NCI-H524 (cell line): ENCODE measurements around the gene MUC21.
A peak's percentile ranks its signal among the peaks of the same experiment; 100 is the strongest.
"Not testable (repeated sequence)": the region's sequence is repeated elsewhere in the genome, so short reads cannot be mapped to it uniquely, and the experiment has no call there.

Source experiments
- DNase-seq, 2 experiments: peaks; one replicate each; lab custom pipeline; 2025; lab: John Stamatoyannopoulos, UW

The MUC21 gene

GRCh38 chr6:30969171-30969570 is 14.3 kb upstream of the MUC21 start:
- not testable (repeated sequence) for DNase-seq

- DNase-seq, result no peak
Observed at GRCh38 chr6:30970946-30971345, 12.6 kb upstream of the MUC21 start.

DNA sequence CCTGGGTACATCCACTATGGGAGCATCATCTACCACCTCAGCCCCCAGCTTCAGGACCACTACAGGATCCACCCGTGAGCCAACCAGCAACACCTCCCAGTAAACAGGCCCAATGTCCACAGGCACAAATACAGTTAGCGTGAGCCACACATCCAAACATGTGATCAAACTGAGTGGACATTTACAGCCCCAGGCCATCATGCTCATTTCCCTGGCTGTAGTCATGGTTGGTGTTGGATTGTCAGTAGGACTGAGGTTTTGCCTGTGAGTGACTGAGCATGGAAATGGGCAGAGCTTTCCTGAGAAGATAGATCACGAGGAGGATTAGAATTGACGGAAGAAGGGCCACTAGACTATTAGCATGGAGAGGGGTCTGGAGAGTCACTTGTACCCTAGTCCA is 10.7 kb upstream of the MUC21 start:
- DNase-seq, result no peak

DNA sequence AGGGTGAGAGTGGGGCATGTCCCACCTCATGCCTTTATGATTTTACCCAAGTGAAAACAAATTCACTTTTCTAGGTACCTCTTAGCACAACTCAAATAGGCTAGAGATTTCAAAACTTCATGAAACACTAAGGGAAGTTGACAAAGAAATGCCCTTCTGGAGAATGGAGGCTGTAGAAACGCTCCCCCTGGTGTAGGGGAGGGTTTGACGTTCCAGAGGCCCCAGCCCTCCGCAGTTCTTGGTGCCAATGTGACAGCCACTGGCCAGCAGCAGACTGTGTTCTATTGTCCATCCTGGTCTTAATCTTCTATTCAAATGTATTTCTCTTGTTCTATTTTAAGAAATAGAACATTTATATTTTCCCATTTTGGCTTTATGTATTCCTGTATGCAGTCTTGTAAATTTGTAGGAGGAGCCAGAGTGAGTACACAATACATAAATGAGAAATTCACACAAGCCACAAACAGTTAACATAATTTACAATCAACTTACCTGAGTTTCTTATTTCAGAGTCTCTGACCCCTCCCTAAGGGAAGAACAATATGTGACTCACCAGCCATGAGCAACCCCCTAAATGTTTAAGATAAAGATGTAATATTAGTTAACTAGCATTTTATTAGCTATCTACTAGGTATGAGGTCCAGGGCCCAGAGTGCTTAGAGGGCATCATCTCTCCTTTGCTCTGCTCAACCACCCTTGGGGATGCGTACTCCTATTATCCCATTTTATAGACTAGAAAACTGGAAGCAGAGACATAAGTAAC is 8.8 kb upstream of the MUC21 start:
- no peak for DNase-seq

DNA sequence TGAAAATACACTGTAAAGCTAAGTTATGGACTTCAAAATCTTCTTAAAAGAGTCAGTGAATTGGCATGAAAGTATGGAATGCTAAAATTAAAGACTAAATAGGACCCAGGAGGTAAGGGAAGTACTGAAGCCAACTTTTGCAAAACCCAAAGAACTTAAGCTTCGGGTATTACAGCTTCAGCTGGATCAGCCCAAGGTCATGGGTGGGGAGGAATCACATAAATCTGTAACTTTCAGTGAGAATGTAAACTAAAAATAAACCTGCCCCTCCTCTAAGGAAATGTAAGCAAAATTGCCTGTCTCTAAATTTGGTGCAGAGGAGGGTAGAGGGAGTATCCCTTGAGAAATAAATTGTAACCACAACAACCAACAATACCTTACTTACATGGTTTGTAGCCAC is 4.4 kb upstream of the MUC21 start:
- DNase-seq, result no peak

GRCh38 chr6:30979690-30980089 is 3.8 kb upstream of the MUC21 start:
- no peak for DNase-seq

DNA sequence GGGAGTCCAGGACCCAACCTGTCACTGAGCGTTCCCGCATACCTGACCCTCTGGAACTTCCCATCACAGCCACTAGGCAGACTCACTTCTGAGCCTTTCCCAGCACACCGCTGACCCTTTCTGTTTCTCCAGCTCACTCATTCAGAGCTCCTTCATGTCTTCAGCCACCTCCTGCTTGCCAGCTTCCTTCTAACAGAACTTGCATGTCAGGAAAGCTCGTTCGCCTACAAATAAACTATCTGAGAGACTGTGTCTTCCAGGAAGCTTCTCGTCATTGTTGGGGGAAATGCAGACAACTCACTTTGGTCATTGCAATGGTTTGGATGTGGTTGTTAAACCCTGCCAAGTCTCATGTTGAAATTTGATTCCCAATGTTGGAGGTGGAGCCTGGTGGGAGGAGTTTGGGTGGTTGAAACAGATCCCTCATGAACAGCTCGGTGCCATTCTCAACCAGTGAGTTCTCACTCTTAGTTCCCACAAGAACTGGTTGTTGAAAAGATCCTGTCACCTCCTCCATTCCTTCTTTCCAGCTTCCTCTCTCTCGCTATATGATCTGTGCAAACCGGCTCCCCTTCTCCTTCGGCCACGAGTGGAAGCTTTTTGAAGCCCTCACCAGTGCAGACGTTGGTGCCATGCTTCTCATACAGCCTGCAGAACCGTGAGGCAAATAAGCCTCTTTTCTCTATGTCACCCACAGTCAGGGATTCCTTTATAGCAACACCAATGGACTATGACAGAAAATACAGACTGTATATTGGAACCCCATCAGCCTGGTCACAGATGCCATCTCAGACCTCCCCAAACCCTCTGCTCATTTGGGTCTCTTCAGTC is 1.4 kb upstream of the MUC21 start:
- no peak for DNase-seq

- no peak for DNase-seq
Observed at GRCh38 chr6:30985490-30985889, 2.0 kb downstream of the MUC21 start.

GRCh38 chr6:30987304-30987703 is 3.8 kb downstream of the MUC21 start:
- DNase-seq, result no peak

- DNase-seq, result no peak
Observed at GRCh38 chr6:30988209-30988825, 4.8 kb downstream of the MUC21 start.

DNA sequence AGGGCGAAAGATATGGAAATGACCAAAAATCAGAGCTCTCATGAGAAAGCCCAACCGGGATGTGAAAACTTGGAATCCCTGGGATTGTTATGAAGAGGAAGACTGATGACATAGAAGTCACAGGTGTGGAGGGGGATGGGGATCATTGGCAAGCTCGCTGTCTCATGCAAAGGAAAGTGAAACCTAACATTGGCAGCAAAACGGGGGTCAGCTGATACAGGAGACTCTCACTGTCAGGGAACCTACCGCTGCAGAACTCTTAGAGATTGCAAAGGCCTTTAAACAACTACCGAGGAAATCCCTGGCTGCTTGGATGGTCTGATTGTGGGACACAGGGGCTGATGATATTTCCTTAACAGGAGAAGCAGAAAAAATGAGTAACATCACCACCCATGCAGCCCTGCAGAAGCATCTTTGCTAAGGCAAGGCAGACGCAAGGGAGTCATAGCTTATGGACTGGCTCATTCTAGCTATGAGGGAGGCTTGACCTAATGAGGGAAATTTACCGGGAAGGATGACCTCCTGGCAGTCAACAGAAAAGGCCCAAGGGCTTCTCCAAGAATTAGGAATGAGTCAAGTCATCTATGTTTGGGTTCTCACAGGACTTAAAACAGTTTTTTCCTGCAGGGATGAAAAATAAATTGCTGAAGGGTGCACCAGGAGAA is 7.0 kb downstream of the MUC21 start:
- DNase-seq, result no peak

DNA sequence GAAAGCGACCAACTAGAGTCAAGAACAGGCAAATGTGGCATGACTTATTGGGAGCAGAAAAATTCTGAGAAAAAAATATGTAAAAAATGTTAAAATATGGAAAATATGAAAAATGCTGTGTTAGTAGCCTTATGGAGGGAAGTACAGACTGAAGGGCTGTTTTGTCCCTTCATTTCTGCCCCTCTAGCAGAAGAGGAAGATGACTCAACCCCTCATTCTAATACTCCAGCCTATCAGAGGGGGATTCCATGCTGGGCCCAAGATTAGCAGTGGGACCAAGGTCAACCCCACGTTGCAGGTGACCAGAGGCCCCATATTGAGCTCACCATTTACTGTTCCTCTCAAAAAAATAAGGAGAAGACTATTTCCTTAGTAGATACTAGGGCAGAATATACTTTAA is 8.4 kb downstream of the MUC21 start:
- no peak for DNase-seq

DNA sequence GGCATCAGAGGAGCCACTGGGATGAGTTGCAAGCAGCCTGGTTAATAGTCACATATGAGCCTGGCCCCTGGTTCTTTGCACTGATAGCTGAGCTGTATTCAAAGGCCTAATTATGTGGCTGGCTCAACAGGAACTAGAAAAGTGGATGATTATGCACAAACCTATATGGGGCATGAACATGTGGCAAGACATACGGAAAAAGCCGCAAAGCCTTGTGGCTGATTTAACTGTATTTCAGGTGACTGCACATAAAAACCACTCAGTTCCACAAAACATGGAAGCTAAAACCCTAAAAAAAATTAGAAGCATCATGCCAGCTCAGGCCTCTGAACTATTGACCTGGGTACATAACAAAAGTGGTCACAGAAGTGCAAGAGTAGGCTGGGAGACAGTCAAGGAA is 13.8 kb downstream of the MUC21 start:
- DNase-seq, result no peak

DNA sequence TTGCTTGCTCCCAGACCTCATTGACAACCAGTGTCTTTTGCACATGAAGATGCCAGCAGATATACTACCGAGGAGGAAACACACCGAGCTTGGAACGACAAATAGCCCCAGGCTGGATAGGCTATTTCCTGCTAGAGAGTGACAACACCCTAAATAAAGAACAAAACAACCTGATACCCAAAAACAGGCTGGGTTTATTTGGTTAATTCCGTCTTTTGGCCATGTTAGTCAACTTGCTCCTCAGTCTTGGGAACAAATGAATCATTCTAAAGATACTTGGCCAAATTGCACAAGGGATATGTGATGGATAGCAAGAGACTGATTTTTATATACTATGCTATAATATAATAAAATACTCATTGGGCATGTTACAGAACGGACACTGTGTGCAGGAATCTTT is 15.3 kb downstream of the MUC21 start:
- DNase-seq, result no peak

DNA sequence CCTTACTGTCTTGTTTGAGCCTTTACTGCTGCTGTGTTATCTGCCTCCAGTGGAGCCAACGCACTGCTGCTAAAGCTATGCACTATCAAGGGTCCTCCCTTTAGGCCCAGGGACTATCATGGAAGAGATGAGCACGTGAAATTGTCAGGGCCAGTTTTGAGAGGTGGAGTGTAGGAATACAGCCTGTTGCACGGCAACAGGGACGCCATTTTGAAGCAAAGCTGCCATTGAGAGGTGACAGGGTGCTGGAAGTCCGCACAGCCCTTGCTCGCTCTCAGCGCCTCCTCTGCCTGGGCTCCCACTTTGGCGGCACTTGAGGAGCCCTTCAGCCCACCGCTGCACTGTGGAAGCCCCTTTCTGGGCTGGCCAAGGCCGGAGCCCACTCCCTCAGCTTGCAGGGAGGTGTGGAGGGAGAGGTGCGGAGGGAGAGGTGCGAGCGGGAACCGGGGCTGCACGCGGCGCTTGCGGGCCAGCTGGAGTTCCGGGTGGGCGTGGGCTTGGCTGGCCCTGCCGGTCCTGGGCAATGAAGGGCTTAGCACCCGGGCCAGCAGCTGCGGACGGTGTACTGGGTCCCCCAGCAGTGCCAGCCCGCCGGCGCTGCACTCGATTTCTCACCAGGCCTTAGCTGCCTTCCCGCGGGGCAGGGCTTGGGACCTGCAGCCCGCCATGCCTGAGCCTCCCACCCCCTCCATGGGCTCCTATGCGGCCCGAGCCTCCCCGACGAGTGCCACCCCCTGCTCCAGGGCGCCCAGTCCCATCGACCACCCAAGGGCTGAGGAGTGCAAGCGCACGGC is 16.7 kb downstream of the MUC21 start:
- not testable (repeated sequence) for DNase-seq

GRCh38 chr6:31001281-31001888 is 17.9 kb downstream of the MUC21 start:
- no peak for DNase-seq

- no peak for DNase-seq
Observed at GRCh38 chr6:31002471-31002870, 19.0 kb downstream of the MUC21 start.

GRCh38 chr6:31004794-31005193 is 21.3 kb downstream of the MUC21 start:
- DNase-seq, result no peak

- no peak for DNase-seq
Observed at GRCh38 chr6:31005249-31006020, 21.9 kb downstream of the MUC21 start.

DNA sequence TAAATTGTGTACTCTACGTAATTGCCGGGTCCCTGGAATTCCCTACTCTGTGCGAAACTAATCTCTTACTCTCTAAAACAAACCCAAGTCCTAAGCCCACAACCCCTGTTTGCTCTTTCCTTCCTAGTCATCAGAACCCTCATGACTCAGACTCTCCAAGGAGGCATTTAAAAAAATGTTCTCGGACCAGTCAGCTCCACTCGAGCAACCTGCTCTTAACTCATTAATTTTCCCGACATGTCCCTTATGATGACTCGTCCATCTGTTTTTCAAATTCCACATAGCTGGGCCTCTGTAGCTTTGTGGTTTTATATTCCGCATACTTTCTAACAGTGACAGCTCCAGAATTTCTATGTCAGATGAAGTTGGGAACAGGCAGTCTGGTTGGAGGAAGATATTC is 24.2 kb downstream of the MUC21 start:
- peak in 1 of 2 experiments; percentile 4 for DNase-seq
